IMR-90 (cell line): ENCODE measurements around the gene PAEP.

Experiments
- MAFK ChIP-seq: IDR thresholded peaks from 2 replicates; pipeline ENCODE4 v1.6.1; 2012; ENCODE audit warnings: low read depth, low read length, improper control_type of control experiment
- POLR2A ChIP-seq: IDR thresholded peaks from 2 replicates; pipeline ENCODE4 v1.6.1; 2012; ENCODE audit warnings: mild to moderate bottlenecking, low read depth, low read length

DNA sequence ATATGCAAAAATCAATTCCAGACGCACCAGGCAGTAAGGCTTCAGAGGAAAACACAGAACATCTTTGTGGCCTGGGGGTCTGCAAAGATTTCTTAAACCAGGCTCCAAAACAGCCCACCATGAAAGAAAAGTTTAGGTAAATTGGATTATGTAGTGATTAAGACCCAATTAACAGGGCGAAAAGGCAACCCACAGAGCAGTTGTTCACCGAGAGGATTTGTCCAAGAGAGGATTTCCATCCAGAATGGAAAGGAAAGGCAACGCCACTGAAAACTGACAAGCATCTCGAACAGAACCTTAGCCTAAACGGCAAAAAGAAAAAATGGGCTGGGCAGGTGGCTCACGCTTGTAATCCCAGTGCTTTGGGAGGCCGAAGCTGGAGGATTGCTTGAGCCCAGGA, 40.4 kb downstream of the PAEP start:
- TF ChIP-seq MAFK (no peak), POLR2A (no peak)
